ENCODE results near the gene GADD45GIP1. TPM values are rescaled to one million over a fixed set of nuclear protein-coding genes. Genes with fewer than 3 reads are reported as not detected.

GADD45GIP1 gene
- polyA plus RNA-seq, 2 of the 4 experiments (the other 2 are of a cell fraction) = 26.4 to 31.1 TPM

DNA sequence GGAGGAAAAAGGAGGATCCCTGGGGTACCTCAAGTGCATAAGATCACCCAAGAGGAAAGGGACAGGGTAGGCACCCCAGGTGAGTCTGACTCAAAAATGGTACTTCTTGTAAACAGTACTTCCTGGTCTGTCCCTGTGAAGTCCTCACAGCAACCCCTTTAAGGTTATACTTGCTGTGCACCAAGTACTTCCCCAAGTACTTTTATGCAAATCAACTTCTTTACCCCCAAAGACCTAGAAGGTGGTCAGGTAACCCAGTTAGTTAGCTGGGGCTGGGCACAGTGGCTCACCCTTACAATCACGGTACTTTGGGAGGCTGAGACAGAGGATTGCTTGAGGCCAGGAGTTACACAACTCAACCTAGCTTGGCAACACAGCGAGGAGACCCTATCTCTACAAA is 16.1 kb downstream of the GADD45GIP1 start:
- Histone ChIP-seq H3K27ac (peak overlapping the region in 1 of 2 experiments; percentile 97; a peak in 2 of 6 replicates), H3K4me2 (peak overlapping the region; percentile 99; the same call in 2 of the 3 replicates), H3K4me1 (peaks cover 22% of the 10 kb centered on the region), H3K4me3 (no peak overlapping the region), H3K9me3 (no peaks in the 10 kb centered on the region)
- CTCF ChIA-PET = no interaction called here
- POLR2A ChIA-PET = no interaction called here
- no peak for TF ChIP-seq PHF8 (IDR thresholded peaks at IDR 0.05; ENCODE audit: borderline replicate concordance, low read depth)
- no peak for TF ChIP-seq KDM1A (IDR thresholded peaks at IDR 0.05; ENCODE audit: low read depth)
- TF ChIP-seq JUNB (IDR thresholded peaks at IDR 0.05) = no peak
- no peak for TF ChIP-seq ZC3H11A (IDR thresholded peaks at IDR 0.05)
- 92% methylated on average over 2 of the region's 2 CpGs for whole genome bisulfite sequencing (ENCODE audit: missing lambda C conversion rate)
- DNase-seq (ENCODE audit: low read depth in 1 of 2, low spot score in 1 of 2) (no peak), ATAC-seq (no peak), FAIRE-seq (no peak)

DNA sequence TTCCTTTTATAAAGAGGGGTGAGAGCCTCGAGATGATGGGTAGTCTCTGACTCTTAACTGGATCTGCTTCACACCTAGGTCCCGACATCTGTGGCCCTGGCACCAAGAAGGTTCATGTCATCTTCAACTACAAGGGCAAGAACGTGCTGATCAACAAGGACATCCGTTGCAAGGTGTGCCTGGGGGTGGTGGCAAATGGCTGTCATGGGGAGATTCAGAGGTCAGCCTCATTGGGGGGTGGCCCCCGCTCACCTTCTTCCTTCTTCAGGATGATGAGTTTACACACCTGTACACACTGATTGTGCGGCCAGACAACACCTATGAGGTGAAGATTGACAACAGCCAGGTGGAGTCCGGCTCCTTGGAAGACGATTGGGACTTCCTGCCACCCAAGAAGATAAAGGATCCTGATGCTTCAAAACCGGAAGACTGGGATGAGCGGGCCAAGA is 17.0 kb downstream of the GADD45GIP1 start:
- Histone ChIP-seq H3K27ac (peak overlapping the region in 1 of 2 experiments; percentile 97; a peak in 4 of 6 replicates), H3K9me3 (no peaks in the 10 kb centered on the region), H3K4me1 (peaks cover 22% of the 10 kb centered on the region), H3K4me3 (peak overlapping the region; percentile 100), H3K4me2 (peak overlapping the region; percentile 99)
- ATAC-seq (no peak), FAIRE-seq (no peak), DNase-seq (ENCODE audit: low read depth in 1 of 2, low spot score in 1 of 2) (no peak)
- CTCF ChIA-PET = no interaction called here
- WGBS (ENCODE audit: missing lambda C conversion rate) = 76% methylated on average over 10 of the region's 10 CpGs
- TF ChIP-seq, protein P1, sequence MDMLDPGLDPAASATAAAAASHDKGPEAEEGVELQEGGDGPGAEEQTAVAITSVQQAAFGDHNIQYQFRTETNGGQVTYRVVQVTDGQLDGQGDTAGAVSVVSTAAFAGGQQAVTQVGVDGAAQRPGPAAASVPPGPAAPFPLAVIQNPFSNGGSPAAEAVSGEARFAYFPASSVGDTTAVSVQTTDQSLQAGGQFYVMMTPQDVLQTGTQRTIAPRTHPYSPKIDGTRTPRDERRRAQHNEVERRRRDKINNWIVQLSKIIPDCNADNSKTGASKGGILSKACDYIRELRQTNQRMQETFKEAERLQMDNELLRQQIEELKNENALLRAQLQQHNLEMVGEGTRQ (IDR thresholded peaks at IDR 0.05) = no peak
- no peak for TF ChIP-seq RAD21 (conservative IDR thresholded peaks at IDR 0.05 in 1 of 2, IDR thresholded peaks at IDR 0.05 in 1 of 2)
- TF ChIP-seq SMC3 (IDR thresholded peaks at IDR 0.05) = no peak
- POLR2A ChIA-PET = no interaction called here

DNA sequence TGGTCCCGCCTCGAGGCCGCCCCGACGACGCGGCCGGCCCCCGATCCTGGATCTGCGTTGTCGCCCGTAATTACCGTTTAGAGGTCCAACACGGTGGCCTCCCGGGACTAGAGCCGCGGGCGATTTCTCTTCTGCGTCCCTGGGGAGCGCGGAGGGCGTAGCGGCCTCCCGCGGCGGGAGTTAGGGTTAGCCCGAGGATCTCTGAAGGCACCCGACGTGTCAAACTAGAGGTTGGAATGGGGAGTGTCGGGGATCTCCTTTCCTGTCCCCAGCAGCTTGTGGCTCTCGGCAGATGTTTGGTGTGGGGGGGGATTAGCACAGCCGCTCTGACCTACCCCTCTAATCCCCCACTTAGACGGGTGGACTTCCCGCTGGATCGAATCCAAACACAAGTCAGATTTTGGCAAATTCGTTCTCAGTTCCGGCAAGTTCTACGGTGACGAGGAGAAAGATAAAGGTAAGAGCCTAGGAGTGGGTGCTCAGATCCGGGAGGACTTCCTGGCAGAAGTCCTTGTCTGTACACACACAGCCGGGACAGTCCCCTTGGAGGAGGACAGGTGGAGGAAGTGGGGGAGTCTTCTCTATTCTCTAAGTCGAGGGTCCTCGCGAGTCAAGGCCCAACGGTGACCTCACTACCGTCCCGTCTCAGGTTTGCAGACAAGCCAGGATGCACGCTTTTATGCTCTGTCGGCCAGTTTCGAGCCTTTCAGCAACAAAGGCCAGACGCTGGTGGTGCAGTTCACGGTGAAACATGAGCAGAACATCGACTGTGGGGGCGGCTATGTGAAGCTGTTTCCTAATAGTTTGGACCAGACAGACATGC is 18.0 kb downstream of the GADD45GIP1 start:
- Histone ChIP-seq H3K4me3 (peak overlapping the region; percentile 100), H3K27ac (peak overlapping the region; percentile 97), H3K4me1 (peaks cover 22% of the 10 kb centered on the region), H3K4me2 (peak overlapping the region; percentile 99), H3K9me3 (no peaks in the 10 kb centered on the region)
- DNase-seq (ENCODE audit: low read depth in 1 of 2, low spot score in 1 of 2) = peak in 1 of 2 experiments; percentile 37
- CTCF ChIA-PET = interaction anchor here (0.6 to 1.2 kb wide), 2 partner anchors 9 to 18 kb away, joined by 3 read pairs; no protein-coding TSS in a partner anchor
- TF ChIP-seq ZFP36 (IDR thresholded peaks at IDR 0.05; ENCODE audit: borderline replicate concordance, partially characterized antibody) (no peak), KDM5A (IDR thresholded peaks at IDR 0.05) (0 out of 2 replicates have a peak, but pooled peaks have one; percentile 30), TFCP2L1 (CRISPR knock-in tag; IDR thresholded peaks at IDR 0.05) (no peak), CBX8 (IDR thresholded peaks at IDR 0.05) (no peak), ESRRA (IDR thresholded peaks at IDR 0.05; ENCODE audit: borderline replicate concordance, low read length) (no peak), JUN (IDR thresholded peaks at IDR 0.05) (peak in 1 of 2 experiments; percentile 22; a peak in 2 of 5 replicates), PHF8 (IDR thresholded peaks at IDR 0.05; ENCODE audit: borderline replicate concordance, low read depth) (peak; percentile 55)
- peak; percentile 40 to 47; a peak in 5 of 6 replicates for ATAC-seq
- no peak for FAIRE-seq
- WGBS (ENCODE audit: missing lambda C conversion rate) = 2% methylated on average over 24 of the region's 54 CpGs
- POLR2A ChIA-PET = no interaction called here

DNA sequence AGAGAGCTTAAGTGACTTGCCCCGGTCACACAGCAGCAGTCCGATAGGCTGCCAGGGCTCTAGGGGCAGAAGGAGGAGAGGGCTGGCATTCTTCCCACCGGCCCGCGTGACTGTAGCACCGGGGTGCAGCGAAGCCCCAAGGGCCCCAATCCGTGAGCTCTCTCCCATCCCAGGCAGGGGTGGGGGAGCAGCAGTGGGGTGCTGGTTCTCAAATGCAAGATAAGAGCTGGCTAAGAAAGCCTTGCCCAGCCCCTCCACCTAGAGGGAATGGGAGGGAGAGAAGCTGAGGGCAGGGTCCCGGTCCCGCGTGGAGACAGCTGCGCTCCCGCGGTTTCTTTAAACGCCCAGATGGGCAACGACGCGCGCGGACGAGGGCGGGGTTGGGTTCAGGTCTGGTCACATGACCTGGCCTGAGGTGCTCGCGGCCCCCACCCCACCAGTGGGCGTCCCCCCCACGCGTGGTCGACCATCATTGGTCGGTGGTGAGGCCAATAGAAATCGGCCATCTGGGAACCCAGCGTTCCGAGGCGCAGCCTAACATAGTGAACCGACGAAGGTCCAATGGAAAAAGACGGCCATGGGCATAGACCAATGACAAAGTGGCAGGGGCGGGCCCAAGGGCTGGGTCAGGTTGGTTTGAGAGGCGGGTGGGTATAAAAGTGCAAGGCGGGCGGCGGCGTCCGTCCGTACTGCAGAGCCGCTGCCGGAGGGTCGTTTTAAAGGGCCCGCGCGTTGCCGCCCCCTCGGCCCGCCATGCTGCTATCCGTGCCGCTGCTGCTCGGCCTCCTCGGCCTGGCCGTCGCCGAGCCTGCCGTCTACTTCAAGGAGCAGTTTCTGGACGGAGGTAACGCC is 18.9 kb downstream of the GADD45GIP1 start, which contains the start of gene CALR:
Gene CALR, plus strand, starts transcription at position 683 of the 852 bp plus-strand sequence. Its CDS starts 71 bp downstream, at position 754.
- Histone ChIP-seq H3K9me3 (no peaks in the 10 kb centered on the region), H3K4me2 (peak within 1 kb of the TSS; percentile 99), H3K4me3 (peak within 1 kb of the TSS; percentile 100), H3K4me1 (peaks cover 22% of the 10 kb centered on the region), H3K27ac (peak within 1 kb of the TSS; percentile 97)
- peak; percentile 96 to 98 for DNase-seq (ENCODE audit: low read depth in 1 of 2, low spot score in 1 of 2)
- ATAC-seq = peak; percentile 86 to 95
- CTCF ChIA-PET = interaction anchor here (0.7 to 1.4 kb wide), 4 partner anchors 10 to 28 kb away, joined by 3 to 5 read pairs (median 4); no protein-coding TSS in a partner anchor
- POLR2A ChIA-PET = interaction anchor here (1.0 kb wide), 1 partner anchor 8 kb away, joined by 3 read pairs; the partner anchor contains the start of gene RAD23A
- 0% methylated on average over 2 of the region's 63 CpGs for WGBS (ENCODE audit: missing lambda C conversion rate)
- FAIRE-seq = no peak
- TF ChIP-seq, protein P2, sequence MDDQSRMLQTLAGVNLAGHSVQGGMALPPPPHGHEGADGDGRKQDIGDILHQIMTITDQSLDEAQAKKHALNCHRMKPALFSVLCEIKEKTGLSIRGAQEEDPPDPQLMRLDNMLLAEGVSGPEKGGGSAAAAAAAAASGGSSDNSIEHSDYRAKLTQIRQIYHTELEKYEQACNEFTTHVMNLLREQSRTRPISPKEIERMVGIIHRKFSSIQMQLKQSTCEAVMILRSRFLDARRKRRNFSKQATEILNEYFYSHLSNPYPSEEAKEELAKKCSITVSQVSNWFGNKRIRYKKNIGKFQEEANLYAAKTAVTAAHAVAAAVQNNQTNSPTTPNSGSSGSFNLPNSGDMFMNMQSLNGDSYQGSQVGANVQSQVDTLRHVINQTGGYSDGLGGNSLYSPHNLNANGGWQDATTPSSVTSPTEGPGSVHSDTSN (IDR thresholded peaks at IDR 0.05) = peak; percentile 69; the same call in 1 of the 2 replicates
- TF ChIP-seq ZC3H11A (IDR thresholded peaks at IDR 0.05) (no peak), ZFP36 (IDR thresholded peaks at IDR 0.05; ENCODE audit: borderline replicate concordance, partially characterized antibody) (peak; percentile 58), SREBF2 (IDR thresholded peaks at IDR 0.05) (no peak), HOXA7 (CRISPR knock-in tag; IDR thresholded peaks at IDR 0.05) (no peak), JUN (IDR thresholded peaks at IDR 0.05) (peak; percentile 56 to 93)
- TF ChIP-seq, protein P3, sequence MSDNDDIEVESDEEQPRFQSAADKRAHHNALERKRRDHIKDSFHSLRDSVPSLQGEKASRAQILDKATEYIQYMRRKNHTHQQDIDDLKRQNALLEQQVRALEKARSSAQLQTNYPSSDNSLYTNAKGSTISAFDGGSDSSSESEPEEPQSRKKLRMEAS (IDR thresholded peaks at IDR 0.05) = peak; percentile 81
- TF ChIP-seq, protein P4, sequence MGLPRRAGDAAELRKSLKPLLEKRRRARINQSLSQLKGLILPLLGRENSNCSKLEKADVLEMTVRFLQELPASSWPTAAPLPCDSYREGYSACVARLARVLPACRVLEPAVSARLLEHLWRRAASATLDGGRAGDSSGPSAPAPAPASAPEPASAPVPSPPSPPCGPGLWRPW (IDR thresholded peaks at IDR 0.05) = no peak
- TF ChIP-seq, protein P5, sequence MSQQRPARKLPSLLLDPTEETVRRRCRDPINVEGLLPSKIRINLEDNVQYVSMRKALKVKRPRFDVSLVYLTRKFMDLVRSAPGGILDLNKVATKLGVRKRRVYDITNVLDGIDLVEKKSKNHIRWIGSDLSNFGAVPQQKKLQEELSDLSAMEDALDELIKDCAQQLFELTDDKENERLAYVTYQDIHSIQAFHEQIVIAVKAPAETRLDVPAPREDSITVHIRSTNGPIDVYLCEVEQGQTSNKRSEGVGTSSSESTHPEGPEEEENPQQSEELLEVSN (IDR thresholded peaks at IDR 0.05; ENCODE audit: borderline replicate concordance, low read depth) = peak; percentile 82; the same call in 1 of the 2 replicates
- TF ChIP-seq, protein P1 (IDR thresholded peaks at IDR 0.05) = peak; percentile 92
